ENCODE results near the gene PKP1. TPM values are rescaled to one million over a fixed set of nuclear protein-coding genes. Genes with fewer than 3 reads are reported as not detected.
"Not testable (repeated sequence)": the region's sequence is repeated elsewhere in the genome, so short reads cannot be mapped to it uniquely, and the experiment has no call there.

The PKP1 gene, protein sequence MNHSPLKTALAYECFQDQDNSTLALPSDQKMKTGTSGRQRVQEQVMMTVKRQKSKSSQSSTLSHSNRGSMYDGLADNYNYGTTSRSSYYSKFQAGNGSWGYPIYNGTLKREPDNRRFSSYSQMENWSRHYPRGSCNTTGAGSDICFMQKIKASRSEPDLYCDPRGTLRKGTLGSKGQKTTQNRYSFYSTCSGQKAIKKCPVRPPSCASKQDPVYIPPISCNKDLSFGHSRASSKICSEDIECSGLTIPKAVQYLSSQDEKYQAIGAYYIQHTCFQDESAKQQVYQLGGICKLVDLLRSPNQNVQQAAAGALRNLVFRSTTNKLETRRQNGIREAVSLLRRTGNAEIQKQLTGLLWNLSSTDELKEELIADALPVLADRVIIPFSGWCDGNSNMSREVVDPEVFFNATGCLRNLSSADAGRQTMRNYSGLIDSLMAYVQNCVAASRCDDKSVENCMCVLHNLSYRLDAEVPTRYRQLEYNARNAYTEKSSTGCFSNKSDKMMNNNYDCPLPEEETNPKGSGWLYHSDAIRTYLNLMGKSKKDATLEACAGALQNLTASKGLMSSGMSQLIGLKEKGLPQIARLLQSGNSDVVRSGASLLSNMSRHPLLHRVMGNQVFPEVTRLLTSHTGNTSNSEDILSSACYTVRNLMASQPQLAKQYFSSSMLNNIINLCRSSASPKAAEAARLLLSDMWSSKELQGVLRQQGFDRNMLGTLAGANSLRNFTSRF
- not detected for total RNA-seq

DNA sequence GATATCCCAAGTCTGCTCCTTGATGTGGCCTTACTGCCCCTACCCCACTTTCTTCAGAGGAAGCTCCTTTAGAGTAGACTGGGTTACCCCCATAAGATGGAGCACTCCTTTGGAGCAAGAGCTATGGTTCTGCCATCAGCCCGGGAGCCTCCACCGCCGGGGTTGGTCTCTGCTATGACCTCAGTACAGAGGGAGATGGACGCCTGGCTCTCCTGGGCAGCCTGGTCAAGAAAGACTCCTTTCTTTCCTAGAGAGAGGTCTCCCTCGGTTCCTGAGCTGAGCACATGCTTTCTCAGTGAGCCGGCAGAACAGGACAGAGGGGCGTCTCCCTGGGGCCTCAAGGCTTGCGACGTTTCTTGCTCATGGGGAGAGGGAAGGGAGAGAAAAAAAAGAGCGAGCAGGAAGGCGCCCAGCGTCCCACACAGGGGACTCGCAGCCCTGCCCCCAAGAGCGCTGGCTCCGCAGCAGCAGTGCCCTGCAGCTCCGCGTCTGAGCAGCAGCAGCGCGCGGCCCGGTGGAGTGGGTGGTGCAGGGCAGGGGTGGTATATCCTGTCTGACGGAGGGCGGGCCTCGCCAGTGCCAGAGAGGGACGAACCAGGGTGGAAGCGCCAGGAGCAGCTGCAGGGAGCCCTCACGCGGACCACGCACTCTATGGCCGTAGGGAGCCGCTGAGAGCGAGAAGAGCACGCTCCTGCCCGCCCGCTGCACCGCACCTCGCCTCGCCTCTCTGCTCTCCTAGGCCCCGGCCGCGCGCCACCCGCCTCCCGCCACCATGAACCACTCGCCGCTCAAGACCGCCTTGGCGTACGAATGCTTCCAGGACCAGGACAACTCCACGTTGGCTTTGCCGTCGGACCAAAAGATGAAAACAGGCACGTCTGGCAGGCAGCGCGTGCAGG lies at the start of gene PKP1:
Gene PKP1, plus strand, starts transcription at position 576 of the 899 bp plus-strand sequence. Its CDS starts 197 bp downstream, at position 773.
- TF ChIP-seq, protein P1, sequence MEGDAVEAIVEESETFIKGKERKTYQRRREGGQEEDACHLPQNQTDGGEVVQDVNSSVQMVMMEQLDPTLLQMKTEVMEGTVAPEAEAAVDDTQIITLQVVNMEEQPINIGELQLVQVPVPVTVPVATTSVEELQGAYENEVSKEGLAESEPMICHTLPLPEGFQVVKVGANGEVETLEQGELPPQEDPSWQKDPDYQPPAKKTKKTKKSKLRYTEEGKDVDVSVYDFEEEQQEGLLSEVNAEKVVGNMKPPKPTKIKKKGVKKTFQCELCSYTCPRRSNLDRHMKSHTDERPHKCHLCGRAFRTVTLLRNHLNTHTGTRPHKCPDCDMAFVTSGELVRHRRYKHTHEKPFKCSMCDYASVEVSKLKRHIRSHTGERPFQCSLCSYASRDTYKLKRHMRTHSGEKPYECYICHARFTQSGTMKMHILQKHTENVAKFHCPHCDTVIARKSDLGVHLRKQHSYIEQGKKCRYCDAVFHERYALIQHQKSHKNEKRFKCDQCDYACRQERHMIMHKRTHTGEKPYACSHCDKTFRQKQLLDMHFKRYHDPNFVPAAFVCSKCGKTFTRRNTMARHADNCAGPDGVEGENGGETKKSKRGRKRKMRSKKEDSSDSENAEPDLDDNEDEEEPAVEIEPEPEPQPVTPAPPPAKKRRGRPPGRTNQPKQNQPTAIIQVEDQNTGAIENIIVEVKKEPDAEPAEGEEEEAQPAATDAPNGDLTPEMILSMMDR (IDR thresholded peaks at IDR 0.05): no peak
- intact Hi-C loops (cut with DNase I): no loop called here
- Histone ChIP-seq H3K27ac (no peak within 1 kb of the TSS), H3K27me3 (peaks cover 8% of the 10 kb centered on the region), H3K4me3 (peak within 1 kb of the TSS; percentile 39 to 51), H3K4me1 (no peaks in the 10 kb centered on the region), H3K9me3 (no peaks in the 10 kb centered on the region), H3K36me3 (no peaks in the 10 kb centered on the region)
- DNase-seq (ENCODE audit: low spot score in 2 of 2): no peak

DNA sequence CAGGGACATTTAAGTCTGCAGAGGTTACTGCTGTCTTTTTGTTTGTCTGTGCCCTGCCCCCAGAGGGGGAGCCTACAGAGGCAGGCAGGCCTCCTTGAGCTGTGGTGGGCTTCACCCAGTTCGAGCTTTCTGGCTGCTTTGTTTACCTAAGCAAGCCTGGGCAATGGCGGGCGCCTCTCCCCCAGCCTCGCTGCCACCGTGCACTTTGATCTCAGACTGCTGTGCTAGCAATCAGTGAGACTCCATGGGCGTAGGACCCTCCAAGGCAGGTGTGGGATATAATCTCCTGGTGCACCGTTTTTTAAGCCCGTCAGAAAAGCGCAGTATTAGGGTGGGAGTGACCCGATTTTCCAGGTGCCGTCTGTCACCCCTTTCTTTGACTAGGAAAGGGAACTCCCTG lies 43.7 kb upstream of the PKP1 start:
- H3K9me3 ChIP-seq; DNase-seq (ENCODE audit: low spot score in 2 of 2); H3K27me3 ChIP-seq; H3K4me1 ChIP-seq; H3K36me3 ChIP-seq; intact Hi-C loops (cut with DNase I); H3K27ac ChIP-seq; H3K4me3 ChIP-seq: not testable (repeated sequence)

DNA sequence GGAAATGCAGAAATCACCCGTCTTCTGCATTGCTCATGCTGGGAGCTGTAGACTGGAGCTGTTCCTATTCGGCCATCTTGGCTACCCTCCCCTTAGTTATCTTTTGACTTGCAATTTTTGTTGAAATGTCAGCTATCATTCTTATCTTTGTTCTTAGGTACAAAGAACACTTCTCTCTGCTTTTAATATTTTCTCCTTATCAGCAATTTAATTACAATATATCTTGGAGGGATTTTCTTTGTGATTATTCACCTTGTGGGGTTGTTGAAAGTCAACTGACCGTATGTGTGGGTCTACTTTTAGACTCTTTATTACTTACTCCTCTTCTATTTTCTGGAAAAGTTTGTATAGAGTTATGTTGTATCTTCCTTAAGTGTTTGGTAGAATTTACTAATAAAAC lies 43.1 kb upstream of the PKP1 start:
- intact Hi-C loops (cut with DNase I): no loop called here

DNA sequence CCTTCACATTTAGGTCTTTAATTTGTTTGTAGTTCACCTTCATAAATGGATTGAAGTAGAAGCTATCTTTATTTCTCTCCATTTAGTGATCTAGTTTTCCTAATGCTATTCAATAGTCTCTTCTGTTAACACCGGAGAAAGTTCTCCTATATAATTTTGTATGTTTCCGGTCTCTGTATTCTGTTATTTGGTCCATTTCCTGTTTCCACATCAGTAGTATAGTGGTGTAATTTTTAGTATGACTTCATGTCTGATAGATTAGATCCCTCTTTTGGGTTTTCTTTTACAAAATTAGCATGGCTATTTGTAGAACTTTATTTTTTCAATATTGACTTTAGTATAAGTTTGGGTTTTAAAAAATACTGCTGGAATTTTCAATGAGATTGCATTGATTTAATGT lies 41.6 kb upstream of the PKP1 start:
- Histone ChIP-seq H3K4me3 (no peak overlapping the region), H3K9me3 (no peaks in the 10 kb centered on the region), H3K36me3 (no peaks in the 10 kb centered on the region), H3K27me3 (no peaks in the 10 kb centered on the region), H3K27ac (no peak overlapping the region), H3K4me1 (no peaks in the 10 kb centered on the region)
- intact Hi-C loops (cut with DNase I): no loop called here
- TF ChIP-seq, protein P1 (IDR thresholded peaks at IDR 0.05): no peak
- no peak for DNase-seq (ENCODE audit: low spot score in 2 of 2)

More for the DNA sequence above, 43.1 kb upstream of the PKP1 start:
- H3K4me3 ChIP-seq: no peak overlapping the region
- H3K9me3 ChIP-seq: no peaks in the 10 kb centered on the region
- H3K36me3 ChIP-seq: no peaks in the 10 kb centered on the region
- no peak for DNase-seq (ENCODE audit: low spot score in 2 of 2)
- no peaks in the 10 kb centered on the region for H3K27me3 ChIP-seq
- no peak overlapping the region for H3K27ac ChIP-seq
- no peaks in the 10 kb centered on the region for H3K4me1 ChIP-seq
- TF ChIP-seq, protein P1 (IDR thresholded peaks at IDR 0.05): no peak

DNA sequence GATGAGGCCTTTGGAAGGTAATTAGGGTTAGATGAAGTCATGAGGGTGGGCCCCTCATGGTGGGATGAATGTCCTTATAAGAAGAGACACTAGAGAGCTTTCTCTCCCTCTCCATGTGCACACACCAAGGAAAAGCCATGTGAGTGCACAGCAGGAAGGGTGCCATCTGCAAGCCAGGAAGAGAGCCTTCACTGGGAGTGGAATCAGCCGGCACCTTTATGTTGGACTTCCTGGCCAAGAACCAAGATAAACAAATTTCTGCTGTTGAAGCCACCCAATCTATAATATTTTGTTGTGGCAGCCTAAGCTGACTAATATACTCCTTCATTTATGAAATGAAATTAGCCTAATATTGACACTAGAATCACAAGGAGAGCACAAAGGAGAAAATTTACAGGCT lies 38.2 kb upstream of the PKP1 start:
- no peak for DNase-seq (ENCODE audit: low spot score in 2 of 2)
- H3K4me3 ChIP-seq: no peak overlapping the region
- H3K9me3 ChIP-seq: no peaks in the 10 kb centered on the region
- no peaks in the 10 kb centered on the region for H3K27me3 ChIP-seq
- TF ChIP-seq, protein P1 (IDR thresholded peaks at IDR 0.05): no peak
- intact Hi-C loops (cut with DNase I): no loop called here
- no peak overlapping the region for H3K27ac ChIP-seq
- H3K36me3 ChIP-seq: no peaks in the 10 kb centered on the region
- no peaks in the 10 kb centered on the region for H3K4me1 ChIP-seq
